Activated CD8-positive, alpha-beta T cell treated with anti-CD3 and anti-CD28 coated beads for 36 hours (primary cell): Measurements from ENCODE around the gene NAALADL2. TPM values are rescaled to one million over a fixed set of nuclear protein-coding genes. Genes with fewer than 3 reads are reported as not detected.

Source experiments
- ATAC-seq: fragments of 200-7000 bp; cut with Tn5 transposase; one replicate; pipeline ENCODE4 v1.10.0; 2021; ENCODE audit warnings: mild to moderate bottlenecking, moderate library complexity
- CTCF ChIA-PET: fragments of 350-600 bp; sonication (Branson Sonifier 250); formaldehyde crosslinking; loops from one replicate; lab custom pipeline; 2021; ENCODE audit warnings: antibody characterized with exemption; lab: Charles Lee
- POLR2A ChIA-PET: fragments of 350-600 bp; sonication (Branson Sonifier 250); formaldehyde crosslinking; loops from one replicate; lab custom pipeline; 2021; ENCODE audit warnings: antibody characterized with exemption; lab: Charles Lee
- DNase-seq: peaks from one replicate; pipeline ENCODE4 v3.0.0-alpha.2; 2020
- H3K27ac Mint-ChIP-seq: one replicate; pipeline ENCODE4 v1.8.0; 2021; ENCODE audit warnings: mild to moderate bottlenecking, mixed read lengths
- H3K27me3 Mint-ChIP-seq: one replicate; pipeline ENCODE4 v1.8.0; 2021; ENCODE audit warnings: mixed read lengths
- H3K36me3 Mint-ChIP-seq: one replicate; pipeline ENCODE4 v1.8.0; 2021; ENCODE audit warnings: low read depth, mixed read lengths
- H3K4me1 Mint-ChIP-seq: one replicate; pipeline ENCODE4 v1.8.0; 2021; ENCODE audit warnings: low read depth, mixed read lengths
- H3K4me3 Mint-ChIP-seq: one replicate; pipeline ENCODE4 v1.8.0; 2021; ENCODE audit warnings: mild to moderate bottlenecking, moderate library complexity, mixed read lengths
- H3K9me3 Mint-ChIP-seq: one replicate; pipeline ENCODE4 v1.8.0; 2021; ENCODE audit warnings: mixed read lengths
- intact Hi-C: fragments of 100-400 bp; cut with micrococcal nuclease; formaldehyde crosslinking; loops from one replicate; pipeline ENCODE4 v1.10.0; 2022
- microRNA-seq: library from miRNA; unstranded; fragments of <30 nt; microRNA quantifications from one replicate; pipeline ENCODE4 v1.2.0, GENCODE V29; 2022; ENCODE audit warnings: borderline microRNAs expressed, borderline replicate concordance
- total RNA-seq, 2 experiments: library from RNA; stranded (reverse); gene quantifications; one replicate each; pipeline ENCODE4 v1.2.3, GENCODE V29; 2021
- TF ChIP-seq, protein P1 (sequence below): fragments of 200-600 bp; IDR thresholded peaks from one replicate; pipeline ENCODE4 v1.8.0; 2022; ENCODE audit warnings: antibody characterized with exemption, mild to moderate bottlenecking

NAALADL2 gene
- total RNA-seq, 2 experiments from 2014 or later: 0.60 TPM; not detected in 1

DNA sequence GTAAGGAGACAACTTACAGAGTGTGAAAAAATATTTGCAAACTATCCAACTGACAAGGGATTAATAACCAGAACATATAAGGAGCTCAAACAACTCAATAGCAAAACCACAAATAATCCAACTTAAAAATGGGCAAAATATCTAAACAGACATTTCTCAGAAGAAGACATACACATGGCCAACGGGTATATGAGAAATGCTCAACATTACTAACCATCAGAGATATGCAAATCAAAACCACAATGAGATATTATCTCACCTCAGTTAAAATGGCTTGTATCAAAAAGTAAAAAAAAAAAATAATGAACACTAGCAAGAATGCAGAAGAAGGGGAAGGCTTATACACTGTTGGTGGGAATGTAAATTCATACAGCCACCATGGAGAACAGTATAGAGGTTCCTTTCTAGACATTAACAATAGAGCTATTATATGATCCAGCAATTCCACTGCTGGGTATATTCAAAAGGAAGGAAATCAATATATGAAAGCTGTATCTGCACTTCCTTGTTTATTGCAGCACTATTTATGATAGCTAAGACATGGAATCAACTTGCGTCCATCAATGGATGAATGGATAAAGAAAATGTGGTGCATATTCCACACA is 998.6 kb downstream of the NAALADL2 start:
- no peaks in the 10 kb centered on the region for H3K9me3 Mint-ChIP-seq
- POLR2A ChIA-PET: no interaction called here
- no peak overlapping the region for H3K27ac Mint-ChIP-seq
- no peaks in the 10 kb centered on the region for H3K4me1 Mint-ChIP-seq
- CTCF ChIA-PET: no interaction called here
- TF ChIP-seq, protein P1, sequence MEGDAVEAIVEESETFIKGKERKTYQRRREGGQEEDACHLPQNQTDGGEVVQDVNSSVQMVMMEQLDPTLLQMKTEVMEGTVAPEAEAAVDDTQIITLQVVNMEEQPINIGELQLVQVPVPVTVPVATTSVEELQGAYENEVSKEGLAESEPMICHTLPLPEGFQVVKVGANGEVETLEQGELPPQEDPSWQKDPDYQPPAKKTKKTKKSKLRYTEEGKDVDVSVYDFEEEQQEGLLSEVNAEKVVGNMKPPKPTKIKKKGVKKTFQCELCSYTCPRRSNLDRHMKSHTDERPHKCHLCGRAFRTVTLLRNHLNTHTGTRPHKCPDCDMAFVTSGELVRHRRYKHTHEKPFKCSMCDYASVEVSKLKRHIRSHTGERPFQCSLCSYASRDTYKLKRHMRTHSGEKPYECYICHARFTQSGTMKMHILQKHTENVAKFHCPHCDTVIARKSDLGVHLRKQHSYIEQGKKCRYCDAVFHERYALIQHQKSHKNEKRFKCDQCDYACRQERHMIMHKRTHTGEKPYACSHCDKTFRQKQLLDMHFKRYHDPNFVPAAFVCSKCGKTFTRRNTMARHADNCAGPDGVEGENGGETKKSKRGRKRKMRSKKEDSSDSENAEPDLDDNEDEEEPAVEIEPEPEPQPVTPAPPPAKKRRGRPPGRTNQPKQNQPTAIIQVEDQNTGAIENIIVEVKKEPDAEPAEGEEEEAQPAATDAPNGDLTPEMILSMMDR: no peak
- DNase-seq (no peak), ATAC-seq (no peak)
- no peak overlapping the region for H3K4me3 Mint-ChIP-seq
- intact Hi-C loops: no loop called here
- no peaks in the 10 kb centered on the region for H3K27me3 Mint-ChIP-seq
- H3K36me3 Mint-ChIP-seq: no peaks in the 10 kb centered on the region

Small RNA genes lying within 50 kb of the gene (microRNA-seq; reads per million reads assigned to microRNA genes)
- not detected for gene MIR4789
